Tibial nerve (tissue), 4 donors: ENCODE results near the gene WFIKKN1.

Source experiments
- EP300 ChIP-seq, 2 donors: sonication (generic); formaldehyde crosslinking; IDR thresholded peaks; one replicate each; pipeline ENCODE4 v1.6.1; 2017; ENCODE audit warnings: antibody characterized with exemption in 2 of 2, mild to moderate bottlenecking in 1 of 2
- POLR2A ChIP-seq, 2 donors: fragments of 450-650 bp; IDR thresholded peaks; one replicate each; pipeline ENCODE4 v1.6.1; 2017; ENCODE audit warnings: antibody characterized with exemption in 2 of 2, mild to moderate bottlenecking in 2 of 2, moderate library complexity in 2 of 2
- TF ChIP-seq, protein P1 (sequence below), 5 experiments: fragments of 200-600 bp in 3 of 5; fragments of 450-650 bp in 2 of 5; sonication (generic) in 3 of 5; IDR thresholded peaks; one replicate each; pipeline ENCODE4 v1.5.1; 2016 to 2019; ENCODE audit warnings: antibody characterized with exemption in 5 of 5, mild to moderate bottlenecking in 3 of 5, moderate library complexity in 2 of 5

DNA sequence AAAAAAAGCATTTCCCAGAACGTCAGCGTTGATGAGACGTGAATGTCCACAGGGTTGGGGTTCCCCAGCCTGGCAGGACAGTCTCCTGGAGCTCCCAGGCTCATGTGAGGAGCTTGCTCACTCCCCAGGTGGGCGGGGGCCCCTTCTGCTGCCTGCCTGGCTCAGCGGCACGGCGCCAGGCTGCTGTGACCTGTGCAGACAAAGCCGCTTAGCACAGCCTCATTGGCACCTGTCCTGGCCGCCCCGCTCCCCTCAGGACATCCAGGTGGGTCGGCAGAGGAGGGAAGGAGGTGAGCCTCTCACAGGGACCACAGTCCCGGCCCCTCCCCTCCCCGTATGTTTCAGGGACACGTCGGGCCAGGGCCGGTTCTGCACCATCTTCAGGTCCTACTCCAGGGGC, 12.9 kb upstream of the WFIKKN1 start:
- TF ChIP-seq, protein P1, sequence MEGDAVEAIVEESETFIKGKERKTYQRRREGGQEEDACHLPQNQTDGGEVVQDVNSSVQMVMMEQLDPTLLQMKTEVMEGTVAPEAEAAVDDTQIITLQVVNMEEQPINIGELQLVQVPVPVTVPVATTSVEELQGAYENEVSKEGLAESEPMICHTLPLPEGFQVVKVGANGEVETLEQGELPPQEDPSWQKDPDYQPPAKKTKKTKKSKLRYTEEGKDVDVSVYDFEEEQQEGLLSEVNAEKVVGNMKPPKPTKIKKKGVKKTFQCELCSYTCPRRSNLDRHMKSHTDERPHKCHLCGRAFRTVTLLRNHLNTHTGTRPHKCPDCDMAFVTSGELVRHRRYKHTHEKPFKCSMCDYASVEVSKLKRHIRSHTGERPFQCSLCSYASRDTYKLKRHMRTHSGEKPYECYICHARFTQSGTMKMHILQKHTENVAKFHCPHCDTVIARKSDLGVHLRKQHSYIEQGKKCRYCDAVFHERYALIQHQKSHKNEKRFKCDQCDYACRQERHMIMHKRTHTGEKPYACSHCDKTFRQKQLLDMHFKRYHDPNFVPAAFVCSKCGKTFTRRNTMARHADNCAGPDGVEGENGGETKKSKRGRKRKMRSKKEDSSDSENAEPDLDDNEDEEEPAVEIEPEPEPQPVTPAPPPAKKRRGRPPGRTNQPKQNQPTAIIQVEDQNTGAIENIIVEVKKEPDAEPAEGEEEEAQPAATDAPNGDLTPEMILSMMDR (IDR thresholded peaks at IDR 0.05), result no peak
- no peak for TF ChIP-seq EP300 (IDR thresholded peaks at IDR 0.05)
- TF ChIP-seq POLR2A (IDR thresholded peaks at IDR 0.05), result no peak
